ENCODE results near the gene ZNF275. TPM values are rescaled to one million over a fixed set of nuclear protein-coding genes. Genes with fewer than 3 reads are reported as not detected.

ZNF275 gene
- total RNA-seq, 1 donor from 2014 or later: 7.5 TPM

GRCh38 chrX:153310901-153311300 is 23.1 kb upstream of the ZNF275 start:
- no peaks in the 10 kb centered on the region for H3K27me3 ChIP-seq
- H3K9ac ChIP-seq: no peak overlapping the region
- H3F3A ChIP-seq (ENCODE audit: low read depth): no peaks in the 10 kb centered on the region
- Mint-ChIP-seq H3K9me3 (peaks cover 9% of the 10 kb centered on the region), H3K36me3 (no peaks in the 10 kb centered on the region), H3K27ac (no peak overlapping the region), H3K4me1 (peaks cover 15% of the 10 kb centered on the region), H3K27me3 (ENCODE audit: insufficient read depth, low read depth) (peaks cover 4% of the 10 kb centered on the region), H3K4me3 (peak overlapping the region; percentile 46)
- H3K4me1 ChIP-seq: no peaks in the 10 kb centered on the region
- no peak overlapping the region for H3K27ac ChIP-seq
- H3K4me2 ChIP-seq: no peak overlapping the region
- H2AFZ ChIP-seq (replicated peaks): no peak overlapping the region
- DNase-seq (ENCODE audit: low spot score): no peak
- H3K4me3 ChIP-seq: no peak overlapping the region
- H3K36me3 ChIP-seq: no peaks in the 10 kb centered on the region
- H3K79me2 ChIP-seq (ENCODE audit: low read depth): no peaks in the 10 kb centered on the region
- no peaks in the 10 kb centered on the region for H3K9me3 ChIP-seq (ENCODE audit: low read depth)
- TF ChIP-seq, protein P1, sequence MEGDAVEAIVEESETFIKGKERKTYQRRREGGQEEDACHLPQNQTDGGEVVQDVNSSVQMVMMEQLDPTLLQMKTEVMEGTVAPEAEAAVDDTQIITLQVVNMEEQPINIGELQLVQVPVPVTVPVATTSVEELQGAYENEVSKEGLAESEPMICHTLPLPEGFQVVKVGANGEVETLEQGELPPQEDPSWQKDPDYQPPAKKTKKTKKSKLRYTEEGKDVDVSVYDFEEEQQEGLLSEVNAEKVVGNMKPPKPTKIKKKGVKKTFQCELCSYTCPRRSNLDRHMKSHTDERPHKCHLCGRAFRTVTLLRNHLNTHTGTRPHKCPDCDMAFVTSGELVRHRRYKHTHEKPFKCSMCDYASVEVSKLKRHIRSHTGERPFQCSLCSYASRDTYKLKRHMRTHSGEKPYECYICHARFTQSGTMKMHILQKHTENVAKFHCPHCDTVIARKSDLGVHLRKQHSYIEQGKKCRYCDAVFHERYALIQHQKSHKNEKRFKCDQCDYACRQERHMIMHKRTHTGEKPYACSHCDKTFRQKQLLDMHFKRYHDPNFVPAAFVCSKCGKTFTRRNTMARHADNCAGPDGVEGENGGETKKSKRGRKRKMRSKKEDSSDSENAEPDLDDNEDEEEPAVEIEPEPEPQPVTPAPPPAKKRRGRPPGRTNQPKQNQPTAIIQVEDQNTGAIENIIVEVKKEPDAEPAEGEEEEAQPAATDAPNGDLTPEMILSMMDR (IDR thresholded peaks at IDR 0.05): peak; percentile 3
- no peak for TF ChIP-seq EZH2phosphoT487 (IDR thresholded peaks at IDR 0.05)
- no peaks in the 10 kb centered on the region for H4K20me1 ChIP-seq (ENCODE audit: low read depth)

GRCh38 chrX:153312041-153312440 is 21.9 kb upstream of the ZNF275 start:
- Mint-ChIP-seq H3K27me3 (ENCODE audit: insufficient read depth, low read depth) (peaks cover 4% of the 10 kb centered on the region), H3K9me3 (peaks cover 8% of the 10 kb centered on the region), H3K4me3 (no peak overlapping the region), H3K36me3 (no peaks in the 10 kb centered on the region), H3K27ac (no peak overlapping the region), H3K4me1 (peaks cover 13% of the 10 kb centered on the region)
- no peak for TF ChIP-seq EZH2 (IDR thresholded peaks at IDR 0.05)
- no peak for TF ChIP-seq EZH2phosphoT487 (IDR thresholded peaks at IDR 0.05)
- TF ChIP-seq, protein P1 (IDR thresholded peaks at IDR 0.05): no peak
- Histone ChIP-seq H3F3A (ENCODE audit: low read depth) (no peaks in the 10 kb centered on the region), H3K9ac (no peak overlapping the region), H3K27me3 (no peaks in the 10 kb centered on the region), H3K27ac (no peak overlapping the region), H3K79me2 (ENCODE audit: low read depth) (no peaks in the 10 kb centered on the region), H4K20me1 (ENCODE audit: low read depth) (no peaks in the 10 kb centered on the region), H3K36me3 (no peaks in the 10 kb centered on the region), H3K9me3 (ENCODE audit: low read depth) (no peaks in the 10 kb centered on the region), H2AFZ (replicated peaks) (no peak overlapping the region), H3K4me1 (no peaks in the 10 kb centered on the region), H3K4me3 (no peak overlapping the region), H3K4me2 (no peak overlapping the region)
- no peak for DNase-seq (ENCODE audit: low spot score)

GRCh38 chrX:153312842-153313241 is 21.1 kb upstream of the ZNF275 start:
- peaks cover 6% of the 10 kb centered on the region for H3K9me3 Mint-ChIP-seq
- no peak overlapping the region for H3K4me3 ChIP-seq
- H3K4me1 Mint-ChIP-seq: peaks cover 9% of the 10 kb centered on the region
- no peak overlapping the region for H3K4me2 ChIP-seq
- H3K27me3 ChIP-seq: no peaks in the 10 kb centered on the region
- no peaks in the 10 kb centered on the region for H3F3A ChIP-seq (ENCODE audit: low read depth)
- H3K36me3 ChIP-seq: no peaks in the 10 kb centered on the region
- no peak overlapping the region for H2AFZ ChIP-seq (replicated peaks)
- no peak overlapping the region for H3K4me3 Mint-ChIP-seq
- no peak for TF ChIP-seq EZH2phosphoT487 (IDR thresholded peaks at IDR 0.05)
- no peak overlapping the region for H3K27ac ChIP-seq
- H3K9me3 ChIP-seq (ENCODE audit: low read depth): no peaks in the 10 kb centered on the region
- no peaks in the 10 kb centered on the region for H3K36me3 Mint-ChIP-seq
- H3K4me1 ChIP-seq: no peaks in the 10 kb centered on the region
- no peak overlapping the region for H3K9ac ChIP-seq
- H3K79me2 ChIP-seq (ENCODE audit: low read depth): no peaks in the 10 kb centered on the region
- H3K27me3 Mint-ChIP-seq (ENCODE audit: insufficient read depth, low read depth): peaks cover 4% of the 10 kb centered on the region
- no peak for DNase-seq (ENCODE audit: low spot score)
- H4K20me1 ChIP-seq (ENCODE audit: low read depth): no peaks in the 10 kb centered on the region
- no peak overlapping the region for H3K27ac Mint-ChIP-seq

DNA sequence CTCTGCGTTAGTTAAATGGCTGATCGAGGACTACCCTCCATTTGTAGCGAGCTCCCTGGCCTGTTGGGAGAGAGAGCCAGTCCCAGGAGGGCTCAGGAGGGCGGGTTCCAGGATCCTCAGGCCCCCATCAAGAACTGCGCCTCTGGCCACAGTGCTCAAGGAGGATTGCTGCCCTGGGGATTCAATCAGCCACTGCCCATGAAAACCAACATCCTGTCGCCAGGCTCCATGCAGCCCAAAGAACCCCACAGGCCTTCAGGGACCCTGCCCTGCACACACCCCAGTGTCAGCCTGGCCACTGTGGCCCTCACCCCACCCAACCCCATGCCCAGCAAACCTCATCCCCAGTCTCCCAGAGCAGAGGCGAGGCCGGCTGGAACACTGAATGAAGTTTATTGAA is 16.6 kb upstream of the ZNF275 start:
- Mint-ChIP-seq H3K27ac (peak overlapping the region; percentile 46), H3K36me3 (no peaks in the 10 kb centered on the region), H3K9me3 (peaks cover 9% of the 10 kb centered on the region), H3K4me1 (peaks cover 3% of the 10 kb centered on the region), H3K27me3 (ENCODE audit: insufficient read depth, low read depth) (peaks cover 11% of the 10 kb centered on the region), H3K4me3 (no peak overlapping the region)
- Histone ChIP-seq H3F3A (ENCODE audit: low read depth) (no peaks in the 10 kb centered on the region), H3K9ac (no peak overlapping the region), H4K20me1 (ENCODE audit: low read depth) (no peaks in the 10 kb centered on the region), H3K4me2 (no peak overlapping the region), H3K79me2 (ENCODE audit: low read depth) (no peaks in the 10 kb centered on the region), H3K4me1 (no peaks in the 10 kb centered on the region), H3K9me3 (ENCODE audit: low read depth) (no peaks in the 10 kb centered on the region), H3K4me3 (no peak overlapping the region), H3K27me3 (peaks cover 14% of the 10 kb centered on the region), H3K36me3 (no peaks in the 10 kb centered on the region), H3K27ac (no peak overlapping the region), H2AFZ (replicated peaks) (no peak overlapping the region)
- no peak for DNase-seq (ENCODE audit: low spot score)
- TF ChIP-seq EZH2phosphoT487 (IDR thresholded peaks at IDR 0.05) (no peak), EZH2 (IDR thresholded peaks at IDR 0.05) (no peak)
- TF ChIP-seq, protein P1 (IDR thresholded peaks at IDR 0.05): no peak
